Measurements from ENCODE around the gene CBX1.

CBX1 gene

DNA sequence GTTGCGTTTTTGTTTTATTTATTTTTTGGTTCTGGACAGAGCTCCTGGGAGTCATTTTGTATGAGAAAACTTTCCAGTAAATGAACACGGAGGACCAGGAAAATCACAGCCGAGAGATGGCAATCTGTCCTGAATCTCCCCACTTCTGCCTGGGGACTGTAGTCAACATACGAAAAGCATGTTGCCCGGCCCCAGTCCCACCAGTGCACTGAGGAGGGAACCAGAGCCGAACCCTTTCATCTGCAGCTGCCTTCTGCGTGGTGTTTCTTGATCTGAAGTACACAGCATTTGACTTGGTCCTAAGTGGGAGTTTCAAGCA is 25.2 kb upstream of the CBX1 start:
- H3K4me3 ChIP-seq (ENCODE audit: low read length), result no peak overlapping the region
- H3K79me2 ChIP-seq (ENCODE audit: low read length), result no peaks in the 10 kb centered on the region
- H3K27ac ChIP-seq (ENCODE audit: low read length), result no peak overlapping the region
- H3K9me3 ChIP-seq (replicated peaks; ENCODE audit: insufficient read depth, low read length), result no peaks in the 10 kb centered on the region
- no peaks in the 10 kb centered on the region; the same call in 1 of the 2 replicates for H3K36me3 ChIP-seq (replicated peaks; ENCODE audit: insufficient read depth, low read length)
- H2AFZ ChIP-seq (ENCODE audit: low read length), result no peak overlapping the region
- DNase-seq, result no peak
- no peaks in the 10 kb centered on the region for H3F3A ChIP-seq (ENCODE audit: insufficient read depth, low read length)
- H3K9ac ChIP-seq (ENCODE audit: low read length), result no peak overlapping the region
- no peaks in the 10 kb centered on the region for H3K9me2 ChIP-seq (replicated peaks; ENCODE audit: insufficient read depth, low read length)
- H3K4me1 ChIP-seq (ENCODE audit: low read length), result no peaks in the 10 kb centered on the region
- no peaks in the 10 kb centered on the region for H3K27me3 ChIP-seq (replicated peaks; ENCODE audit: insufficient read depth, low read length)
- TF ChIP-seq EZH2phosphoT487 (IDR thresholded peaks at IDR 0.05; ENCODE audit: low read length), result no peak
- TF ChIP-seq, protein P1, sequence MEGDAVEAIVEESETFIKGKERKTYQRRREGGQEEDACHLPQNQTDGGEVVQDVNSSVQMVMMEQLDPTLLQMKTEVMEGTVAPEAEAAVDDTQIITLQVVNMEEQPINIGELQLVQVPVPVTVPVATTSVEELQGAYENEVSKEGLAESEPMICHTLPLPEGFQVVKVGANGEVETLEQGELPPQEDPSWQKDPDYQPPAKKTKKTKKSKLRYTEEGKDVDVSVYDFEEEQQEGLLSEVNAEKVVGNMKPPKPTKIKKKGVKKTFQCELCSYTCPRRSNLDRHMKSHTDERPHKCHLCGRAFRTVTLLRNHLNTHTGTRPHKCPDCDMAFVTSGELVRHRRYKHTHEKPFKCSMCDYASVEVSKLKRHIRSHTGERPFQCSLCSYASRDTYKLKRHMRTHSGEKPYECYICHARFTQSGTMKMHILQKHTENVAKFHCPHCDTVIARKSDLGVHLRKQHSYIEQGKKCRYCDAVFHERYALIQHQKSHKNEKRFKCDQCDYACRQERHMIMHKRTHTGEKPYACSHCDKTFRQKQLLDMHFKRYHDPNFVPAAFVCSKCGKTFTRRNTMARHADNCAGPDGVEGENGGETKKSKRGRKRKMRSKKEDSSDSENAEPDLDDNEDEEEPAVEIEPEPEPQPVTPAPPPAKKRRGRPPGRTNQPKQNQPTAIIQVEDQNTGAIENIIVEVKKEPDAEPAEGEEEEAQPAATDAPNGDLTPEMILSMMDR (IDR thresholded peaks at IDR 0.05; ENCODE audit: low read length), result no peak
- TF ChIP-seq EZH2 (optimal IDR thresholded peaks at IDR 0.05; ENCODE audit: low read depth, low read length), result no peak
- H4K20me1 ChIP-seq (ENCODE audit: insufficient read depth, low read length), result no peaks in the 10 kb centered on the region
- H3K4me2 ChIP-seq (ENCODE audit: low read depth, low read length), result no peak overlapping the region

DNA sequence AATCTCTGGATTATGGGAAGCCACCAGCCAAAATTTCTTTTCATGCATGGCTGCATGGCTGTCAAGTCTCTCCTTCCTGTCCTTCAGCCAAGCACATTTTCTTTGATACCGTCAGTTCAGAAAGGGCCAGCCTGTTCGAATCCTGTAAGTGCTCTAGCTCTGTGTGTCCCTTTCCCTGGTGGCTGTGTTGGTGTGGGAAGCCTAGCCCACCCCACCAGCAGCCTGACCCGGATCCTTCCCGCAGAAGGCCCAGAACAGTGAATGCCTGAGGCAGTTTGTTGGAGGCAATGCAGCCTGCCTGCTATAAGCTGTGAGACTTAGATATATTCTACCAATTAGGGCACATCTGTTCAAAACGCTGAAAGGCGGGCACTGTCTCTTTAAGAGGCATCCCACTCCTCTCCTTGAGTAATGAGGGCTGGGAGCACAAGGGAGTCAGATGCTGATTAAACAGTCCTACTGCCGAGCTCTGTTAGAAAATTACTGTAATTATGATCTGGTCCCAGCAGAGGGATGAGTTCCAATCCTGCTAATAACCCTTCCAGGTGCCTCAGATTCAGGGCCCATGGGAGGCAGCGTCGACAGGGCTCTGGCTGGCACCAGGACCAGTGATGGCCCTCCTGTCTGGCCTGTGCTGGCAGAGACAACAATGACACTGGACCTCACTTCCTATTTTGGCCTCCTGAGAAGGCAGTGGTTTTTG is 24.7 kb upstream of the CBX1 start:
- Histone ChIP-seq H3K27me3 (replicated peaks; ENCODE audit: insufficient read depth, low read length) (no peaks in the 10 kb centered on the region), H3K4me1 (ENCODE audit: low read length) (no peaks in the 10 kb centered on the region), H3K4me3 (ENCODE audit: low read length) (no peak overlapping the region), H3K79me2 (ENCODE audit: low read length) (no peaks in the 10 kb centered on the region), H4K20me1 (ENCODE audit: insufficient read depth, low read length) (no peaks in the 10 kb centered on the region), H3K4me2 (ENCODE audit: low read depth, low read length) (no peak overlapping the region), H3K27ac (ENCODE audit: low read length) (no peak overlapping the region), H3K9me3 (replicated peaks; ENCODE audit: insufficient read depth, low read length) (no peaks in the 10 kb centered on the region), H3K36me3 (replicated peaks; ENCODE audit: insufficient read depth, low read length) (peaks cover 3% of the 10 kb centered on the region; the same call in 1 of the 2 replicates), H3F3A (ENCODE audit: insufficient read depth, low read length) (no peaks in the 10 kb centered on the region), H3K9me2 (replicated peaks; ENCODE audit: insufficient read depth, low read length) (no peaks in the 10 kb centered on the region), H2AFZ (ENCODE audit: low read length) (no peak overlapping the region), H3K9ac (ENCODE audit: low read length) (no peak overlapping the region)
- no peak for DNase-seq
- TF ChIP-seq, protein P1 (IDR thresholded peaks at IDR 0.05; ENCODE audit: low read length), result no peak
- no peak for TF ChIP-seq EZH2 (optimal IDR thresholded peaks at IDR 0.05; ENCODE audit: low read depth, low read length)
- TF ChIP-seq EZH2phosphoT487 (IDR thresholded peaks at IDR 0.05; ENCODE audit: low read length), result no peak

DNA sequence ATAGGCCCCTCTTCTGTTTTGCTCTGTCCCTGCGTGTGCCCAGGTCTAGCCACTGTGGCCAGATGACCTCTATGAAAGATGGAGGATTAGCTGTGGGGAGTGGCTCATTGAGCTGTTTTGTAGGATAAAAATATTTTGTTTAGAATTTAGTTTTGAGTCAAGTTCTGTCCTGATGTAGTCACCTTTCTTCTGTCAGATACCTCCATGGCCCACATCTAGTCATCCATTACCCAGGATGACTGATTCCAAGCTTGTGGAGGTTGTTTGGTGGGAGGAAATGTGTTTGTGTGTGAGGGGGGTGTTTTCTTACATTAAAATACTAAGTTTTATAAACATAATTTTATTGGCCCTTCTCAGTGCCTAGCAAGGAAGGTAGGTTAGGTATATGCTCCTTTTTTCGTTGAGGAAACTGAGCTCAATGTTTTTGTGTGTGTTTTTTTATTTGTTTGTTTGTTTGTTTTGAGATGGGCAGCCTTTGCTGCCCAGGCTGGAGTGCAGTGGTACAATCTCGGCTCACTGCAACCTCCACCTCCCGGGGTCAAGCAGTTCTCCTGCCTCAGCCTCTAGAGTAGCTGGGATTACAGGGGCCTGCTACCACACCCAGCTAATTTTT is 22.6 kb upstream of the CBX1 start:
- Histone ChIP-seq H3K36me3 (replicated peaks; ENCODE audit: insufficient read depth, low read length) (peaks cover 3% of the 10 kb centered on the region; the same call in 1 of the 2 replicates), H4K20me1 (ENCODE audit: insufficient read depth, low read length) (no peaks in the 10 kb centered on the region), H3K4me2 (ENCODE audit: low read depth, low read length) (no peak overlapping the region), H3K27me3 (replicated peaks; ENCODE audit: insufficient read depth, low read length) (no peaks in the 10 kb centered on the region), H3K79me2 (ENCODE audit: low read length) (no peaks in the 10 kb centered on the region), H2AFZ (ENCODE audit: low read length) (no peak overlapping the region), H3K4me1 (ENCODE audit: low read length) (no peaks in the 10 kb centered on the region), H3K4me3 (ENCODE audit: low read length) (no peak overlapping the region), H3F3A (ENCODE audit: insufficient read depth, low read length) (no peaks in the 10 kb centered on the region), H3K9me2 (replicated peaks; ENCODE audit: insufficient read depth, low read length) (no peaks in the 10 kb centered on the region), H3K9me3 (replicated peaks; ENCODE audit: insufficient read depth, low read length) (no peaks in the 10 kb centered on the region), H3K9ac (ENCODE audit: low read length) (no peak overlapping the region), H3K27ac (ENCODE audit: low read length) (no peak overlapping the region)
- DNase-seq, result no peak
- TF ChIP-seq, protein P1 (IDR thresholded peaks at IDR 0.05; ENCODE audit: low read length), result no peak
- TF ChIP-seq EZH2phosphoT487 (IDR thresholded peaks at IDR 0.05; ENCODE audit: low read length), result no peak
- no peak for TF ChIP-seq EZH2 (optimal IDR thresholded peaks at IDR 0.05; ENCODE audit: low read depth, low read length)
